Panc1 (cell line): Measurements from ENCODE around the gene GGA1. TPM values are rescaled to one million over a fixed set of nuclear protein-coding genes. Genes with fewer than 3 reads are reported as not detected.

Source experiments
- ATAC-seq: fragments of 200-7000 bp; cut with Tn5 transposase; 2 replicates; pipeline ENCODE4 v1.9.1; 2020; ENCODE audit warnings: mild to moderate bottlenecking, moderate library complexity
- BruUV-seq: library from RNA; stranded (reverse); fragments of 400-500 nt; replicated peaks from 2 replicates; lab custom pipeline; 2021; lab: Mats Ljungman, UMichigan
- CTCF ChIA-PET: fragments of 300-600 bp; sonication (Branson Sonifier 250); formaldehyde crosslinking; loops from one replicate; lab custom pipeline; 2022; ENCODE audit warnings: antibody characterized with exemption; lab: Charles Lee
- POLR2A ChIA-PET: fragments of 300-600 bp; sonication (Branson Sonifier 250); formaldehyde crosslinking; loops from one replicate; lab custom pipeline; 2022; ENCODE audit warnings: antibody characterized with exemption; lab: Charles Lee
- DNase-seq: peaks from one replicate; pipeline ENCODE4 v3.0.0-alpha.2; 2010; ENCODE audit warnings: low read depth, low spot score
- H3K27ac ChIP-seq: 2 replicates; pipeline ENCODE4 v1.5.1; 2011; ENCODE audit warnings: mild to moderate bottlenecking, low read length, inconsistent platforms
- H3K27me3 ChIP-seq: fragments of 200-500 bp; sonication (Bioruptor generic); 2 replicates; pipeline ENCODE4 v1.6.0; 2014; ENCODE audit warnings: low read length, inconsistent platforms; ENCODE audit not compliant: control insufficient read depth, insufficient read depth
- H3K36me3 ChIP-seq: fragments of 200-500 bp; sonication (Bioruptor generic); 2 replicates; pipeline ENCODE4 v1.5.1; 2014; ENCODE audit warnings: inconsistent platforms, mild to moderate bottlenecking, low read length, moderate library complexity; ENCODE audit not compliant: control insufficient read depth, insufficient read depth
- H3K4me1 ChIP-seq: 2 replicates; pipeline ENCODE4 v1.5.1; 2011; ENCODE audit warnings: inconsistent platforms, mild to moderate bottlenecking, low read length, moderate library complexity; ENCODE audit not compliant: control insufficient read depth, insufficient read depth
- H3K4me3 ChIP-seq, 2 experiments: 2 replicates each; pipeline ENCODE4 v1.5.1; 2011 to 2012; ENCODE audit warnings: low read depth in 2 of 2, low read length in 2 of 2, mild to moderate bottlenecking in 2 of 2, inconsistent platforms in 1 of 2, moderate library complexity in 1 of 2
- H3K9me3 ChIP-seq: fragments of 200-500 bp; sonication (Bioruptor generic); 2 replicates; pipeline ENCODE4 v1.5.1; 2014; ENCODE audit warnings: low read depth, mild to moderate bottlenecking, inconsistent platforms, low read length, moderate library complexity; ENCODE audit not compliant: control insufficient read depth, insufficient read depth
- CTCF ChIP-seq: fragments of 450-650 bp; IDR thresholded peaks from 2 replicates; pipeline ENCODE4 v1.5.1; 2017; ENCODE audit warnings: mild to moderate bottlenecking
- POLR2AphosphoS5 ChIP-seq: IDR thresholded peaks from 2 replicates; pipeline ENCODE4 v1.6.1; 2012; ENCODE audit warnings: mild to moderate bottlenecking, low read depth, low read length, moderate library complexity
- REST ChIP-seq, 2 experiments: IDR thresholded peaks; 2 replicates each; pipeline ENCODE4 v1.6.1; 2011 to 2012; ENCODE audit warnings: low read depth in 2 of 2, control low read depth in 1 of 2, low read length in 1 of 2, mild to moderate bottlenecking in 1 of 2, moderate library complexity in 1 of 2; ENCODE audit not compliant: insufficient read depth in 1 of 2
- SIN3A ChIP-seq: IDR thresholded peaks from 2 replicates; pipeline ENCODE4 v1.6.1; 2012; ENCODE audit warnings: low read depth, mild to moderate bottlenecking, low read length, moderate library complexity, borderline replicate concordance; ENCODE audit not compliant: insufficient read depth
- TCF7L2 ChIP-seq: IDR thresholded peaks from 2 replicates; pipeline ENCODE4 v1.6.1; 2011; ENCODE audit warnings: mild to moderate bottlenecking, low read depth, low read length, inconsistent platforms
- in situ Hi-C: cut with HindIII; loops from 2 replicates; pipeline ENCODE4 v1.10.0; 2016; ENCODE audit warnings: low sequenced_read_pairs, low pct_unique_long_range_greater_than_20kb
- intact Hi-C: fragments of 100-400 bp; cut with micrococcal nuclease; formaldehyde crosslinking; loops from one replicate; pipeline ENCODE4 v1.10.0; 2022; ENCODE audit not compliant: unreplicated experiment
- total RNA-seq: library from RNA; stranded (reverse); gene quantifications from one replicate; pipeline ENCODE4 v1.2.1, GENCODE V29; 2021; ENCODE audit not compliant: unreplicated experiment

Gene GGA1
- total RNA-seq, 1 experiment from 2014 or later = 45.4 TPM

GRCh38 chr22:37659066-37659896 is 50.6 kb downstream of the GGA1 start:
- Histone ChIP-seq H3K4me1 (peaks cover 17% of the 10 kb centered on the region), H3K36me3 (no peaks in the 10 kb centered on the region), H3K4me3 (peak overlapping the region; percentile 69 to 74), H3K27me3 (no peaks in the 10 kb centered on the region), H3K27ac (peak overlapping the region; percentile 80), H3K9me3 (no peaks in the 10 kb centered on the region)
- BruUV-seq = no TSS peak
- ChIA-PET POLR2A (no interaction called here), CTCF (no interaction called here)
- in situ Hi-C loops = no loop called here
- intact Hi-C loops = no loop called here
- DNase-seq (no peak), ATAC-seq (peak; percentile 2; the same call in 1 of the 2 replicates)
- TF ChIP-seq POLR2AphosphoS5 = no peak
- TF ChIP-seq TCF7L2 = no peak

GRCh38 chr22:37659897-37660708 is 51.5 kb downstream of the GGA1 start:
- intact Hi-C loops = no loop called here
- Histone ChIP-seq H3K9me3 (no peaks in the 10 kb centered on the region), H3K27me3 (no peaks in the 10 kb centered on the region), H3K36me3 (no peaks in the 10 kb centered on the region), H3K4me1 (peaks cover 17% of the 10 kb centered on the region), H3K4me3 (peak overlapping the region; percentile 69 to 74), H3K27ac (peak overlapping the region; percentile 80)
- POLR2A ChIA-PET = interaction anchor here (1.4 kb wide), 1 partner anchor 15 kb away, joined by 4 read pairs; the partner anchor contains the start of gene LGALS1
- in situ Hi-C loops = no loop called here
- no peak for DNase-seq
- no peak for TF ChIP-seq TCF7L2
- no peak for TF ChIP-seq POLR2AphosphoS5
- no peak for TF ChIP-seq SIN3A
- TF ChIP-seq CTCF = no peak
- TF ChIP-seq REST (IDR thresholded peaks at IDR 0.05; ENCODE audit: insufficient read depth in 1 of 2, low read depth in 2 of 2, low read length in 1 of 2) = no peak
- CTCF ChIA-PET = interaction anchor here (2.1 kb wide), 1 partner anchor 21 kb away, joined by 11 read pairs; no protein-coding TSS in a partner anchor
- no peak for ATAC-seq
- TSS peak; percentile 90 for BruUV-seq
